Stimulated activated CD8-positive, alpha-beta memory T cell treated with anti-CD3 and anti-CD28 coated beads, Interleukin-2, amount 100 ng/mL, for 1 hour (primary cell): ENCODE measurements around the gene ALPK1.
"Not testable (repeated sequence)": the region's sequence is repeated elsewhere in the genome, so short reads cannot be mapped to it uniquely, and the experiment has no call there.

Source experiments
- DNase-seq, 2 donors: peaks; one replicate each; pipeline ENCODE4 v3.0.0-alpha.2; 2020; ENCODE audit warnings: low read depth in 2 of 2

ALPK1 gene

DNA sequence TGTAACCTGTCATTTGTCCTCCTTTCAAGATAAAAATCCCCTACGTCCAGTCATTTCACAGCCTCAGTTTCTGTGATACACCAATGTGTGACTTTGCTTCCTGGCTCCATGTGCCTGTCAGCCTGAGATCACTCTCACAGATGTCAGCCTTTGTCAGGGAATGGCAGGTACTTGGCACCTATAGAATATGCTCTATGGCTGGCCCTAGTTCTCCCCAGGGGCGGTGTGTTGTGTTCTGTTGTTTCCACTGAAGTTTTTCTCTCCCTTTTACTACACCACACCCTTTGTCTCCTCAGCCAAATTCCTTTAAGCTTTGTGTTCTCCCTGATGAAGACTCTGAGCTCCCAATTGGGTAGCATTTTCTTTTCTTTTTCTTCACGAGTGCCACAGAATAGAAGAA is 81.7 kb downstream of the ALPK1 start:
- no peak for DNase-seq

DNA sequence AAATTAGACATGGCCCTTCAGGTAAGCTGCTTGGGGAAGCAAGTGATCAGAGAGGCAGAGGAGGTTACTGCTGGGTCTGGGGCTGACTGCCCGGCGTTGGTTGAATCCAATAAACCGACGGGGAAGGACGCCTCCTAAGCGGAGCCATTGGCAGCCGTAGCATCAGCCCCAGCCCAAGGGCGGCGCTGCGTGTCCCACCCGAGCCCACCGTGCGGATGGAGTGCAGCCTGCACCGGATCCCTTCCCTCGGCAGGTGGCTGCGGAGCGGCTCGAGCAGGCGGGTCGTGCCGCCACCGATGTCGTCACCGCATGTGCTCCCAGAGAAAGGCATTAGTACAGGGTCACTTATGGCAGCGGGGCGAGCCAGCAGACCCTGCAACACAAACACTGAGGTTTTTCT is 82.1 kb downstream of the ALPK1 start:
- DNase-seq, result no peak

DNA sequence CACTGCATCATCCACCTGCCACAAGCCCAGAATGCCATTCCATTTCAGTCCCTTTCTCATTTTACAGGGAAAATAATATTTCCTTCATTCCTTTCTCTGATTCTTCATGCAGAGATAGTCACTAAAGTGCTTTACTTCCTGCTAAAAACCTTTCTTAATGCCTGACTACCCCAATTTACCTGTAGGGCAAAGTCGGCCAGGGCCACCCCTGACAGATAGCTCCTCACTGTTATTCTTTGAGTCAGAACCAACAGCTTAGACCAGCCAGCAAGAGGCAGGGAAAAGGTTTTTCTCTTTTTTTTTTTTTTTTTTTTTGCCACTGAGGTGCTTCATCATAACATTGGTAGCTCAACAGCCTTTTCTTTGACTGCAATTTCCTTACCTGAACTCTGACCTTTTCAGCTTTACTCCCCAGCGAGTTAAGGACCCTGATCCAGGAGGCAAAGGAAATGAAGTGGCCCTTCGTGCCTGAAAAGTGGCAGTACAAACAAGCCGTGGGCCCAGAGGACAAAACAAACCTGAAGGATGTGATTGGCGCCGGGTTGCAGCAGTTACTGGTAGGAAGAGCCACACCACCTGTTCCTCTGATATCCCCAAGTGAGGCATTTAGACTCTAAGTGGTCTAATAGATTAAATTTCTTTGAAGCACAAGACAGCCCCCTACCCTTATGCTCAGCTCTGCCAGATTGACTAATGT is 85.0 kb downstream of the ALPK1 start:
- DNase-seq, result no peak

DNA sequence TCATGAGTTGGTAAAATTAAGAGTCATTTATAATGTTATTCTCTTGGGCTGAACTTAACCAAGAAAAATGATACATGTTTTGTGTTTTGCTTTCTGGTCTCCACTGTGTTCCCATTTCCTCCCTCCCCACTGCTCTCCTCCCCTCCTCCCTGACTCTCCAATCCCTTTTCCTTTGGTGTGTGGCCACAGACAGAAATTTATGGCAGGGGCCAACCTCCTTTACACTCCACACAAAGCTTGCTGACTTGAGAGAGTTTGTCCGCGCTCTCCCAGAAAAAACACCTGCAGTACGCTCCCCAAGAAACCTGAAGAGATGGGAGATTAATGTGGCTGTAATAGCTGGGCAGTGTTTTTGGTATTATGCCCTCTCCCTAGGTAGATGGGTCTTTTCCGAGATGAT is 88.9 kb downstream of the ALPK1 start:
- no peak for DNase-seq

DNA sequence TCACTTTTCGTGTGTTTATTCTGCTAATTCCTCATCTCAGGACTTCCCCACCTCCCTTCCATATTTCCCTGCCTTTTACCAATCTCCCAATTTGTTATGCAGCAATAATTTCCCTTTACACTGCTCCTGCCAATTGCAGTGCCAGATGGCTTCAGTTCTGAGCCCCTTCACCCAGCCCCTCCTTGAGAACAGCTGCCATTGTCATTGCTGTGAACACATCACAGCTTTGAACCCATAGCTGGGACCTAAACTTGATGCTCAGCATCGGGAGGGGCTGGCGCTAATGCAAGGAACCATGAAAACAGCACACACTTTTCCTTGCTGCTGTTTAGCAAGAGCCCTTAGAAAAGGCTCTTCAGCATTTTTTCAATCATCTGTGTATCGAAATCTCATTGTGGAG is 104.9 kb downstream of the ALPK1 start:
- no peak for DNase-seq

DNA sequence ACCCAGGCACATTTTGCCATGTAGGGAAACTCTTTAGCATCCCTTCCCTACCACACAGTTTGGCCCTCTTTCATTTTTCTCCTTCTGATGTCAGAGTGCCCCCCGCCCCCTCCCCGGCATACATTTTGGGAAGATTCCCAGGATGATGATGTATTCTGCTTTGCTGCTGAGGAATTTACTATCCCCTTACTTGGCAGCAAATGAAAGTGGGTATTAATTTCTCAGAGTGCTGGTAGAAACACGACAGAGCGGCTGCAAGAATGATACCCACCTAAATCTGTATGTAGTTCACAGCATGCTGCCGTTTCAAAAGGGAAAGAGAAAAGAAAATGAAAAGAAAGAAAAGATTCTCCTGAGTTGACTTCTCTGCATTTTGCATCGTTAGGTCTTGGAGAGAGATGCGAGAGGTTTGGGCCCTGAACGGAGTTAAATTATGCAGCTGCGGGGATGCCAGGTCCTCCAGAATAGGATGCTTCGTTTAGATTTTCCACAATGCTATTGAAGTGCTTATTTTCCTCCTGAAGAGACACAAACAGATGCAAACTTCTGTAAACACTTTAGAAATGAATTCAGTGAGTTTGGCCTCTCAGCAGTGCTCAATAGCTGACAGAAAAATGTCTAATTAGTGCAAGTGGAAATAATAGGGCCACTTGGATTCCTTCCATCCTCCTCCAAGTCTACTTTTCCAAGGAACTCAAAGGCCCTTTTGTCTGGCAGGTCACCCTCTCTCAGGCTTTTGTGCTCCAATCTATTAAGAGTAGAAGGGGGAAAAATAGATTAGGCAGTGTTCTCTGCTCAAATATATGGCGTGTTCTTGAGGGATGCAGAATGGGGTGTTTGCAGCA is 106.2 kb downstream of the ALPK1 start:
- DNase-seq, result no peak

DNA sequence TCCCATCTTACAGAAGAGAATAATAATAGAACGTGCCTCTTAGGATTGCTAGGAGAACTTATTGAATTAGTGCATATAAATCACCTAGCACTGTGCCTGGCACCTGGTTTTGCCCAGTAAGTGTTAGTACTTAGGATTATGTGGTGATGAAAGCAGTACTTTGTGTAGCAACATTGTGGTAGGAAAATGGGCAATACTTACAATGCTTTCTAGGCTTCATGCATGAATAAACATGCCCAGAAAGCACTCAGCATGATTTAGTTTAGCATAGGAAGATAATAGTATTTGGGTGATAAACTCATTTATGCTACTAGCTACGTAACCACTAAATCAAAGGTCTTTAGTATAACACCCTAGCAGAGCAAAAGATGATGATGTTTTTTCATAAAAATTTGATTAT is 113.2 kb downstream of the ALPK1 start:
- DNase-seq, result no peak

DNA sequence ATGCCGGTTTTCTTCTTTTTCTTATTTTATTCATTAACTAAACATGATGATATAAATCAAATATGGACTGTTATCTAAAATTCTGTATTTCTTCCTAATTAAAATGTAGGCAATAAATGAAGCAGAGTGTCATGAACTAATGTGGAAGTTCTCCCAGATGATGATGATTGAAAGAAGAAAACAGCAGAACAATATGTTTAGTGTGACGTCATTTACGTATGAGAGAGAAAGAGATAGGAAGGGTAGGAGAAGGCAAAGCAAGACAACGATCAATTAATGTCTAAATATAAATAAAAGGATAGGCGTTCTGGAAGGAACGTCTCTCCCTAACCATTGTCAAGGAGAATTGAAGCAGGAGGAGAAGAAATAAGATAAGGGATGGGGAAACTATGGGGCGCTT is 113.6 kb downstream of the ALPK1 start:
- no peak for DNase-seq

DNA sequence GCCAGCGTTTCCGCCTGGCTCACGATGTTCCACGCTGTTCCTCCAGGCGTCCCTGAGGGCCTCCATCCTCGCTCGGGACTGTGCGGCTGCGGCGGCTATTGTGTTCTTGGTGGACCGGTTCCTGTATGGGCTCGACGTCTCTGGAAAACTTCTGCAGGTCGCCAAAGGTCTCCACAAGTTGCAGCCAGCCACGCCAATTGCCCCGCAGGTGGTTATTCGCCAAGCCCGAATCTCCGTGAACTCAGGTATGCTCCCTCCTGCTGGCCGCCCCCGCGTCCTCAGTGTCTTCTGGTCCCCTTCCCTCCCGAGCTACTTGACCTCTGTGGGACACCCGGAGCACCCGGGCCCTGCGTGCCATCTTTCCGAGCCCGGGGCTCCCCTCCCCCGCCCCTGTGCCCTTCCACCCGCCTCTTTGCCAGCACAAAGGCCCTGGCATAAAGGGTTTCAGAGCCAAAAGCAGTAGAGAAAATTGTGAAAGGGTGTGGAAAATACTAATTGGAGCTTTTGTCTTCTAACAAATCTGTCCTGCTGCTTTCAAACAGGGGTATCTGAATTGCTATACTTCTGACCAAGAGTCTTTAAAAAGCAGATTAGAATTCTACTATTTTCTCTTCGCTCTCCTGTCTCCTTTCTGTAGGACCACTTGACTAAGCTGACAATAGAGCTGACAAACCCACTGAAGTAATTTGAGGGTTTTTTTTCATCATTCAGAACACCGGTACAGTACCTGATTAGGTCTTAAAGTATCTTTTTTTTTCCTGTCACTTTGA is 114.8 kb downstream of the ALPK1 start:
- no peak for DNase-seq

DNA sequence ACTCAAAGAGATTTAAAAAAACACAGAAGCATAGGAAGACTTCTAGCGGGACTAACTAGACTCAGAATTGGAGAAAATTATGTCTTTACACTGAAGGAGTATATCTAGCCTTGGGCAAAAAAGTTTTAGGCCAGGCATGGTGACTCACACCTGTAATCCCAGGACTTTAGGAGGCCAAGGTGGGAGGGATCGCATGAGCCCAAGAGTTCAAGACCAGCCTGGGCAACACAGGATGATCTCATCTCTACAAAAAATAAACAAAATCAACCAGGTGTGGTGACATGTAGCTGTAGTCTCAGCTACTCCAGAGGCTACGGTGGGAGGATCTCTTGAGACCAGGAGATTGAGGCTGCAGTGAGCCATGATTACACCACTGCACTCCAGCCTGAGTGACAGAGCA is 119.3 kb downstream of the ALPK1 start:
- no peak for DNase-seq

DNA sequence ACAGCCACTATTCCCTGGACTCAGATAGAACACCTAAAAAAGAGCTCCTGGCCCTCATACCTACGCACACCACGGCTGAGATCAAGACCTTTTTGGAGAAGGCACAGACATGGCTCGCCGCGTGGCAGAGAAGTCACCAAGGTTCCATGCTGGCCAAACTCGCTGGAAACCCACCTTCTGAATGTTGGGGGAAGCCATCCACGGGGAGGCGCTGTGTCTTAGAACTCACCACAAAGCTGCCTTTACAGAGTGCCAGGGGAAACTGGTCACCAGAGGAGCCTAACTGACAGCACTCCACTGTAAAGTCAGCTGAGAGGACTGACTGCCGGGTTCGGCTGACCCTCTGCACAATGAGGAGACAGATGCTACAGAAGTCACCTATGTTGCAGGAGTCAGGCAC is 120.9 kb downstream of the ALPK1 start:
- no peak for DNase-seq

DNA sequence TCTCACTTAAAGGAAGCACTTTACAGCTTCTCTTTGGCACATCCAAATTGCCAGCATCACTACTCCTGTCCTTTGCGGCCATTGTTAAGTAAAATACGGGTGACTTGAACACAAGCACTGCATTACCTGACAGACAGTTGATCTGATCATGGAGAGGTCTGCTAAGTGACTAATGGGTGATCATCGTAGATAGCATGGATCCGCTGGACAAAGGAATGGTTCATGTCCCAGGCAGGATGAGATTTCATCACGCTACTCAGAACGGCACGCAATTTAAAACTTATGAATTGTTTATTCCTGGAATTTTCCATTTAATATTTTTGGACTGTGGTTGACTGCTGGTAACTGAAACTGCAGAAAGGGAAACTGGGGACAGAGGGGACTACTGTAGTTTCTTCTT is 124.7 kb downstream of the ALPK1 start:
- DNase-seq, result no peak

DNA sequence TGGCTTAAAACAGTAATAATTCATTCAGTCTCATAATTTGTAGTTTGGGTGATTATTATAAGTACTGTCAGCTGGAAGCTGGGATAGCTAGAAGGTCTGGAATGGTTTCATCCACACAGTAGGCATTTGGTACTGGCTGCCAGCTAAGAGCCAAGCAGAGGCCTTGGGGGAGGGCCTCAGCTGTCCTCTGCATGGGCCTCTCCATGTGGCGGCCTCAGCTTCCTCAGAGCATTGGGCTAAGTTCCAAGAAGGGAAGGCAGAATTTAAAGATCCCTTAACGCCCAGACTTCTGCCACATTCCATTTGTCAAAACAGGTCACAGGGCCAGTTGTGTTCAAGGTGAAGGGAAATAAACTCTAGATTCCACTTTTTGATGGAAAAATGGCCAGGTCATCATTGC is 125.5 kb downstream of the ALPK1 start:
- no peak for DNase-seq

DNA sequence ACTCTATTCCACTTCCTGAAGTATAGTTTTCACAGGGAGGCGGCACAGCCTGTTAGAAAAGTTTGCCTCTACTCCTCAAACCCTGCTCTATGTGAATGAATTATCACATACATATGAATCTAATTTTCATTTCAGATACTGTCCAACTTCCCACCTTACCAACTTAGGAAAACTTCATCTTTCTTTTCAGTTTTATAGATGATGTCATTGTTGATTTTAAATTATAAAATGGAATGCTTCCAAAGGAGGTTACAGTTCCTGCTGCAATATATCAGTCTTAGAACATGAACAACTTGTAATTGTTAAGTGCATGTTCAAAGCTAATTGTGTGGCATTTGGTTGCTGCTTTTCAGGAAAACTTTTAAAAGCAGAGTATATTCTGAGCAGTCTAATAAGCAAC is 126.4 kb downstream of the ALPK1 start:
- no peak for DNase-seq

DNA sequence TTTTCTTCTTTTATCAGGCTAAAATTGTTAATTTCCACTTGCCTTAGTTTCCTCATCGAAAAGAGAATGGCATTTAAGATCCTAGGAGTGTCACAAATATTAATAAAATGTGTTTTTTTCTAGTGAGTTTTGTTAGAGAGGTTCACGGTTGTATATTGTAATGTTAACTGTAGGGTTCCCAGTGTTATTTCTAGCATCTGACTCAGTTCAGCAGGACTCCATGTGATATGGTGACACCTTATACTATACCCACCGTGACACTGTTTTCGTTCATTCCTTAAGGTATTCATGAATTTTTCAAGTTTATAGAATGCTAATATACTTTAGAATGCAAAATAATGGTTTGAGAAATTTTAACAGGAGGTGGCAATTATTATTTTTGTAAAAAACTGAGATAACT is 128.7 kb downstream of the ALPK1 start:
- no peak for DNase-seq

DNA sequence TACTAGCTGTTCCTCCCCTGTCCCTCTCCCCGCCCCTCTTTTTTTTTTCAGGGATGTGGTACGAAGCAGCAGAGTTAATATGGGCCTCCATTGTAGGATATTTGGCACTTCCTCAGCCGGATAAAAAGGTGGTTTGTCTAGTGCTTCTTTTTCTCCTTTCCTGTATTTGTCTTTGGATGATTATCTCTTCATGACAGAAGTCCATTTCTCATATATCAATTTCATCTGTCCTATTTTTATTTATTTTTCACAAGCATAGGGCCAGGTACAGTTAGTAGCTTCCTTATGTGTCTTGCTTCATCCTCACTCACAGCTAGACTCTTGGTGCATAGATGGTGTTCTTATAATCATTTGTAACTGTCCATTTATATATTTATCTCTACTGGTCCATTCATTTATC is 129.2 kb downstream of the ALPK1 start:
- no peak for DNase-seq

DNA sequence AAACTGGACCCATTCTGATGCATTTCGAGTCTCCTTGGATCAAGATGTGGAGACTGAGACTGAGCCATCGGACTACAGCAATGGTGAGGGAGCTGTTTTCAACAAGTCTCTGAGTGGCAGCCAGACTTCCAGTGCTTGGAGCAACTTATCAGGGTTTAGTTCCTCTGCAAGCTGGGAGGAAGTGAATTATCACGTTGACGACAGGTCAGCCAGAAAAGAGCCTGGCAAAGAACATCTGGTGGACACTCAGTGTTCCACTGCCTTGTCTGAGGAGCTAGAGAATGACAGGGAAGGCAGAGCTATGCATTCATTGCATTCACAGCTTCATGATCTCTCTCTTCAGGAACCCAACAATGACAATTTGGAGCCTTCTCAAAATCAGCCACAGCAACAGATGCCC is 134.0 kb downstream of the ALPK1 start:
- no peak for DNase-seq

DNA sequence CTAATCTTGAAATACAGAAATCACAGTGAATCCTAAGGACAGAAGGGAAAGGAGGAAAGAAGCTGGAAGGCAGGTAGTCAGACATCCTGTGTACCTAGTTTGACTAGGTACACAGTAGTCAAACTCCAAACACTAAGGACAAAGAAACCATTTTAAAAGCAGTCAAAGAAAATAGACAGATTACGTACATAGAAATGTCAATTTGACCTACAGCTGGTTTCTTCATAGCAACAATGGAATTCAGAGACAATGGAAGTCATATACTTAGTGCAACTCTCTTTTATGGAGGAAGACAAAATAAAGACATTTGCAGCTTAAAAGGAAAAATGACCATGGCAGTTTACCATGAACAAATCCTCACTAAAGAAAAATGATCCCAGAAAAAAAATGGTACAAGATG is 139.8 kb downstream of the ALPK1 start:
- DNase-seq, result no peak

DNA sequence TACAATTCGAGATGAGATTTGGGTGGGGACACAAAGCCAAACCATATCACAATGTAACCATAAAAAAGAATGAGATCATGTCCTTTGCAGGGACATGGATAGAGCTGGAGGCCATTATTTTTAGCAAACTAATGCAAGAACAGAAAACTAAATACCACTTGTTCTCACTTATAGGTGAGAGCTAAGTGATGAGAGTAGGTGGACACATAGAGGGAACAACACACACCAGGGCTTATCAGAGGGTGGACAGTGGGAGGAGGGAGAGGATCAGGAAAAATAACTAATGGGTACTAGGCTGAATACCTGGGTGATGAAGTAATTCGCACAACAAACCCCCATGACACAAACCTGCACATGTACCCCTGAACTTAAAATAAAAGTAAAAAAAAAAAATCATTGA is 145.1 kb downstream of the ALPK1 start:
- DNase-seq, result not testable (repeated sequence)

DNA sequence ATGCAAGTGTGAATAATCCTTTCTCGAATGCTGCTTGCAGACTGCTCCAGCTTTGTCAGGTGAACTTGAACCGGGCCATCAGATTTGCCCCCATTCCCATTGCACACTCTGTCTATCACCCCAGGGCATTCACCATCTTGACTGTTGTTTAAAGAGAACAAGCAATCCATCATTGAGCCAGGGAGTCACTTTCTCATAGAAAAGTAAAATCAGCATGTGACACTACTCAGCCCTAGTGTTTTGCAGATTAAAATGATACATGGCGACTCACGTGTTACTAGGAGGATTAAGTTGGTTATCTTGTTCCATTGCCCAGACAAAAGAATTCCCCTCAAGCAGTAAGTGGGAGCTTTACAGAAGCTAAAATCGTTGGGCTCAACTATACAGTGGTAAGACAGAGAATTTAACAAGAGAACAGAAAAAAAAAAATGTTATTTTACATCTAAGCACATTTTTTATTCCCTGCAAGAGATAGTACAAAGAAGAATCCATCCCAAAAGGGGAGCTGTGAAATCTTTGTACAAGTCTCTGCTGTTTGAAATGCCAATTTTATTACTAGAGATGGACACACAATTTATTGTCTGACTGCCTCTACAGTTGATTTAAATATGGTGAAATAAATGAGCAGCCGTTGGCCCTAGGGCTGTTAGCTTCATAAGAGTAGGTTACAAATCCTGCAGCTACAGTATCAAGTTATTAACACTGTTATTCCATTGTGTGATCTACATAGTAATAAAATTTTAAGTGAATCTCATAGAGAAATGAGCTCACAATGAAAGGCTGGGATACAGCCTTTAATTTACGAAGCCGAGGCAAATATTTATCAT is 151.3 kb downstream of the ALPK1 start:
- DNase-seq, result no peak

DNA sequence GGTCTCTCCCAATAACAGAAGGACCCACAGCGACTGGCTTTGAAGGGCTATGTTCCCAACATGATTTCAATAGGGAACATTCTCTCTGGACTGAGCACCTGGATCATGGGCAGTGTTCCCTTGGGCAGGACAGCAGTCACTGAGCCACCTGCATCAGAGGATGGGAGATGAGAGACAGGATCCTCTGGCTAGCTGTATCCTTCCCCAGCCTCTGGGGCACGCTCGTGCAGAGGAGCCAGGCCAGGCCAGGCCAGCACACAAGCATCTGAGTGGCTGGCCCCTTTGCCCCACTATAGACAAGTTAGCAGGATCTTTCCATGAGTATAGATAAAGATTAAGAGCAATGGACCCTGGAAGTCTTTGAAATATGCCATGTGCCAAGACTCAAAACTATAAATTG is 152.5 kb downstream of the ALPK1 start:
- no peak for DNase-seq

DNA sequence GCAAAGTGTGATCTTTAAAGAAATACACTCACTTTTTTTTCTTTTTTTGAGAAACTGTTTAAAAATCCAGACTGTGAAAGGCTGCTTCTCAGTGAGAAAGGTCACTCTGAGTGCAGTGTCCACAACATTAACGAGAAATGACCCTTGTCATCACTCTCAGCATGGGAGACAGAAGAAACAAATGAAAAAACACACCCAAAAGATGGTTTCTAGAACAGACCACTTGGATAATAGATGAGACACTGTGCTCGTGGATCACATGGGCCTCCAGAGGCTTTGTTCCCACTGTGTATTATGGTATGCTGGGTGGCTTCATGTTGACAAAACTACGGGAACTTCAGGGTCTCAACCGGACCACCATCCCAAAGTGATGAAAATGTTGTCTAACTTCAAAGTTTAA is 153.9 kb downstream of the ALPK1 start:
- DNase-seq, result no peak
